NCI-H1092 (cell line): Measurements from ENCODE around the gene TAF5L.
A peak's percentile ranks its signal among the peaks of the same experiment; 100 is the strongest.
"Not testable (repeated sequence)": the region's sequence is repeated elsewhere in the genome, so short reads cannot be mapped to it uniquely, and the experiment has no call there.

ENCODE experiments used
- DNase-seq: peaks from one replicate; lab custom pipeline; 2025; lab: John Stamatoyannopoulos, UW

Gene TAF5L

GRCh38 chr1:229642376-229642775 lies 16.5 kb upstream of the TAF5L start:
- no peak for DNase-seq

- no peak for DNase-seq
Measured at GRCh38 chr1:229641306-229641705, 15.4 kb upstream of the TAF5L start.

GRCh38 chr1:229640455-229640854 lies 14.5 kb upstream of the TAF5L start:
- peak; percentile 46 for DNase-seq

GRCh38 chr1:229637746-229638145 lies 11.8 kb upstream of the TAF5L start:
- no peak for DNase-seq

GRCh38 chr1:229636042-229636441 lies 10.1 kb upstream of the TAF5L start:
- no peak for DNase-seq

GRCh38 chr1:229631966-229632365 lies 6.0 kb upstream of the TAF5L start:
- DNase-seq: no peak

GRCh38 chr1:229631148-229631547 lies 5.2 kb upstream of the TAF5L start:
- no peak for DNase-seq

- DNase-seq: no peak
Measured at GRCh38 chr1:229629261-229629660, 3.3 kb upstream of the TAF5L start.

- DNase-seq: no peak
Measured at GRCh38 chr1:229627003-229627402, 1.1 kb upstream of the TAF5L start.

- peak; percentile 35 for DNase-seq
Measured at GRCh38 chr1:229625071-229625914, 629 bp downstream of the TAF5L start.

- DNase-seq: no peak
Measured at GRCh38 chr1:229624521-229625070, 1.3 kb downstream of the TAF5L start.

GRCh38 chr1:229623838-229624237 lies 2.1 kb downstream of the TAF5L start:
- no peak for DNase-seq

GRCh38 chr1:229623225-229623624 lies 2.7 kb downstream of the TAF5L start:
- DNase-seq: no peak

- DNase-seq: not testable (repeated sequence)
Measured at GRCh38 chr1:229622641-229623120, 3.2 kb downstream of the TAF5L start.

GRCh38 chr1:229621663-229622062 lies 4.3 kb downstream of the TAF5L start:
- no peak for DNase-seq

- no peak for DNase-seq
Measured at GRCh38 chr1:229620876-229621275, 5.0 kb downstream of the TAF5L start.

GRCh38 chr1:229619614-229620013 lies 6.3 kb downstream of the TAF5L start:
- DNase-seq: no peak

GRCh38 chr1:229619002-229619401 lies 6.9 kb downstream of the TAF5L start:
- no peak for DNase-seq

- DNase-seq: no peak
Measured at GRCh38 chr1:229617351-229618100, 8.4 kb downstream of the TAF5L start.

GRCh38 chr1:229614701-229615100 lies 11.2 kb downstream of the TAF5L start:
- no peak for DNase-seq

GRCh38 chr1:229613938-229614337 lies 12.0 kb downstream of the TAF5L start:
- no peak for DNase-seq

GRCh38 chr1:229608590-229608989 lies 17.3 kb downstream of the TAF5L start:
- DNase-seq: no peak

GRCh38 chr1:229607370-229607769 lies 18.6 kb downstream of the TAF5L start:
- DNase-seq: no peak
